Activated CD4-positive, CD25-positive, alpha-beta regulatory T cell treated with anti-CD3 and anti-CD28 coated beads, Interleukin-2, amount 50 U/mL, for 72 hours (primary cell): ENCODE data around the gene PRDM16.

ENCODE experiments used
- DNase-seq: peaks from one replicate; pipeline ENCODE4 v3.0.0; 2021

PRDM16 gene

DNA sequence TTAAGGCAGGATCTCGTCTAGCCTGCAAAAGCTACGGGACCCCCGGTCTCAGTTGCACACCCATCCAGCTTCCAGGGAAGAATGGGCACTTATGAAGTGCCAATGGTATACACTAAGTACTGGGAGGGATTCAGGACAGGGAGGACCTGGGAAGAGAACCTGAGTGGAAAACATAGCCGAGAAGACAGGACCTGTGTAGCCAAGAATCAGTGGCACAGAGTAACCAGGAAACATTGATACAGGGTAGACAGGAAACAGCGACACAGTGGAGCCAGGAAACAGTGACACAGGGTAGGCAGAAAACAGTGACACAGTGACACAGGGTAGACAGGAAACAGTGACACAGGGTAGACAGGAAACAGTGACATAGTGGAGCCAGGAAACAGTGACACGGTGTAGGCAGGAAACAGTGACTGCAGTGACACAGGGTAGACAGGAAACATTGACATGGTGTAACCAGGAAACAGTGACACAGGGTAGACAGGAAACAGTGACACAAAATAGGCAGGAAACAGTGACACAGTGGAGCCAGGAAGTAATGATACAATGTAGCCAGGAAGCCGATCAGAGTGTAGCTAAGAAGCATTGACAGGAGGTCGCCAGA, 247.4 kb downstream of the PRDM16 start:
- DNase-seq = no peak

DNA sequence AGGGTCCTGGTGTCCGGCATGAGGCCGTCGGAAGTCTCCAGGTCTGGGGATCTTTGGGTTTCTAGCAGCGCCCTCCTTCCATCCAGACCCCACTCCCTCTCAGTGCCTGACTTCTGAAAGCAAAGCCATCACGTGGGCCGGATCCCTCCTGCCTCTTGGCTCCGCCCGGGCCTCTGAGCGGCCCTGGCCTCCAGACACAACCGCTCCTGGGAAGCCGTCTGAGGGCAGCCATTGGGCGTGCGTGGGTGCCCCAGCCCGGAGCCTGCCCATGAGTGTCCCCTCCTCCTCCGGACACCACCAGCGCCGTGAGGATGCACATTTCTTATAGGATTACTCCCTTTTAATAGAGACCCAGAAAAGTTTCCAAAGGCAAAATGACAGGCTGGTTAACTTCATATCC, 248.5 kb downstream of the PRDM16 start:
- DNase-seq = no peak

DNA sequence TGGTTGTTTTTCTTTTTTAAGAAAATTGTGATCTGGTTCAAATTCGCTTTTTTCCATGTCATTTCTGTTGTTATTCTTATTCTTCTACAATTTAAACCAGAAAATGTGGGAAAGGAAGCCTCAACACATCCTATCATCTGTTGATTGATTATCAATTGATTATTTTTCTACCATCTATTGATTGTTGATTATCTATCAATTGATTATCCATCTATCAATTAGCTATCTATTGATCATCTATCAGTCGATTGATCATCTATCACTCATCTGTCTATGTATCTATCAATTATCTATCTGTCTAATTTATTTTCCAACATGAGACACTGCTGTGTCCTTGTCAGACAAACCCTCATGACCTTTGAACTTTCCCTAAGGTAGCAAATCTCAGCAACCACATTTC, 249.3 kb downstream of the PRDM16 start:
- no peak for DNase-seq

DNA sequence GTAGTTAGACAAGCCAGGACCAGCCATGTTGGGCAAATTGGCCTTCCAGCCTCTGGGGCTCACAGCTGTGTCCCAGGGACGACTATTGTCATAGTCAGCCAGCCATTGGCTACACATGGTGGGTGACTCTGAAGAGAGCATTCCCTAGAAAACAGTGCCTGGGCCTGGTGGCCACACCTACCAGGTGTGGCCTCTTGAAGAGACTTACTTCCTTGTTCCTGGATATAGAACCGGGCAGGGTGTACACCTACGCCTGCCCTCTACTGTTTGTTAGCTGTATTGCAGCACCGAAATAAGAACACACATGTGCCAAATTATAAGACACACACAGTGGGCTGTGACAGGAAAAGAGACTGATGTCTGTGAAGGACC, 250.9 kb downstream of the PRDM16 start:
- DNase-seq = peak; percentile 35

DNA sequence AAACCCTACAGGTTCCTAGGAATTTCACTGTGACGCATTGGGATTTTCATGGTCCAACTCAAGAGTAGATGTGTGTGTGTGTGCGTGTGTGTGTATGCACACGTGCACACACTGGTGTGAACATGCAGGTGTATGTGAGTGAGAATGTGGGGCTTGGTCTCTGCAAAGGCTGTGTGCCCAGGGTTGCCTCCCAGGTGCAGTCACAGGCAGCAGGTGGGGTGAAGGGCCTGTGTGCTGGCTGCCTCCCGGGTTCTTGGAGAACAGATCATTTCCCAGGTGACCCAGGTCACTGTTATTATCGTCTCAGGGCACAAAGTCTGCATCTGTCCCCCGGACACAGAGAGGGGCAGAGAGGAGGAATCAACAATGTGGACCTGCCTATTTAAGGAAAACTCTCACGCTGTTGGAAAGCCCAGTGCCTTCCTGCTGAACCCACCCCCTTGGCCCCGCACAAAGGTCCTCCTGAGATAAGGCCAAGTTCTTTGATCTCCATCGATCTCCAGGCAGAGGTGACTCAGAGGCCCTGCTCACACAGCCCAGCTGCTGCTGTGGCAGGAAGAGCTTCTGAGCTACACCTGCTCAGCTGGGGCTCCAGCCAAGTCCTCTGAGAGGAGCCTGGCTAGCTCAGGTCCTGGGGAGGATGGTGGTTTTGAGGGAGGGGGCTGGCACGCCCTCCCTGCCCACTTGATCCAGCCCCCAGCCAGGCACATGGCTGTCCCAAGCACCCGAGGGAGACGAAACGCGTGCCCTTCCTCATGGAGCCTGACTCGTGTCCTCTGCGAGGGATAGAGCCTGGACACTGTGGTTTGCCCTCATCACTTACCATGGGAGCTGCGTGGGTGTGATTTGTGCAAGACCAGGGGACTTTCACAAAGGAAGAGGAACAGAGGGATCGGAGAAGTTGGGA, 251.5 kb downstream of the PRDM16 start:
- no peak for DNase-seq

DNA sequence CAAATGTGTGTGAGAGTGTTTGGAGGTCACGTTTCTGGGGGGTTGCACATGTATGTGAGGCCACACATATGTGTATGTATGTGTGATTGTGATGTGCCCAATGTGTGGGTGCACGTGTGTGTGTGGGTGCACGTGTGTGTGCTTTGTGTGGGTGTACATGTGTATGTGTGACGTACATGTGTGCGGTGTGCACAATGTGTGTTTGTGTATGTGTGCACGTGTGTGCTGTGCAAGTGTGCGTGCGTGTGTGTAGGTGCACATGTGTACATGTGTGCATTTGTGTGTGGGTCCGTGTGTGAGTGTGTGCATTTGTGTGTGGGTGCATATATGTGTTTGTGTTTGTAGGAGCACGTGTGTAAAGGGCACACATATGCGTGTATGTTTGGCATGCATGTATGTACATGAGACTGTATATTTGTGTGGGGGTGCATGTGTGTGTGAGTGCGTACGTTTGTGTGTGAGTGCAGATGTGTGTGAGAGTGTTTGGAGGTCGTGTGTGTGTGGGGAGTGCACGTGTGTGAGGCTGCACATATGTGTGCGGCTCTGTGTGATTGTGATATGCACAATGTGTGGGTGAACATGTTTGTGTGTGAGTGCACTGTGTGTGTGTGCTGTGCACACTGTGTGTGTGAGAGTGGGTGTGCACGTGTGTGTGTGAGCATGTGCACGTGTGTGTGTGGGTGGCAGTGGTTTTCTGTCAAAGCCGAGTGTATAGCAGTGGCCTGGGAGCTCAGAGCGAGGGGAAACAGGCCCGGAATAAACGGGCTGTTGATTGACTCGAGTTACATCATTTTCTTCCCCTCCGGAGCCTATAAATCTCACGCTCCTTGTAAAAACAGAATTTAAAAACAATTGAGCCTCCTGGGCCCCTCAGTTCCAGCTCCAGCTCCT, 252.8 kb downstream of the PRDM16 start:
- DNase-seq = no peak

DNA sequence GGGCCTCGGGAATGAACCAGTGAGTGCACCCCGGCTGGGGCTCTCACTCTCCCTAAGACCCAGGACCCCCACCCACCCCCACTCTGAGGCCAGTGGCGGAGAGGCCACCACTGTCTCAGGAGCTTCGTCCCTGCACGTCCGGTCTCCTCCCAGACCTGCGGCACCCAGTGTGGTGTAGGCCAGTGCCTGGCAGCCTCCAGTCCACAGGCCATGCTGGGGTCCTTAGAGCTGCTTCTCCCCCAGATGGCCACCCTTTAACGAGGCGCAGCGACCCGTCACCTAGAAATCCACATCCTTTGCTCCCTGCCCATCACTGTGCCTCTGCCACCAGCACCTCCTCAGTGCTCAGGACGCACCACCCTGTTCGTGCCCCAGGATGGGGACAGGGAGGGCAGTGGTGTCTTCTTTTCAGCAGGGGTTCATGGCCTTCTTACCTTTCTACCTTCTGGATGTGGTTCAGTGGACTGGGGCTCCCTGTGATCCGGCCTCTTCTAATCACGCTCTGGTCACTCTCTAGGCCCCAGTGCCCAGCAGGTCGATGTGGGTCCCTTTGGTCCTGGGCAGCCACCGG, 253.5 kb downstream of the PRDM16 start:
- no peak for DNase-seq

DNA sequence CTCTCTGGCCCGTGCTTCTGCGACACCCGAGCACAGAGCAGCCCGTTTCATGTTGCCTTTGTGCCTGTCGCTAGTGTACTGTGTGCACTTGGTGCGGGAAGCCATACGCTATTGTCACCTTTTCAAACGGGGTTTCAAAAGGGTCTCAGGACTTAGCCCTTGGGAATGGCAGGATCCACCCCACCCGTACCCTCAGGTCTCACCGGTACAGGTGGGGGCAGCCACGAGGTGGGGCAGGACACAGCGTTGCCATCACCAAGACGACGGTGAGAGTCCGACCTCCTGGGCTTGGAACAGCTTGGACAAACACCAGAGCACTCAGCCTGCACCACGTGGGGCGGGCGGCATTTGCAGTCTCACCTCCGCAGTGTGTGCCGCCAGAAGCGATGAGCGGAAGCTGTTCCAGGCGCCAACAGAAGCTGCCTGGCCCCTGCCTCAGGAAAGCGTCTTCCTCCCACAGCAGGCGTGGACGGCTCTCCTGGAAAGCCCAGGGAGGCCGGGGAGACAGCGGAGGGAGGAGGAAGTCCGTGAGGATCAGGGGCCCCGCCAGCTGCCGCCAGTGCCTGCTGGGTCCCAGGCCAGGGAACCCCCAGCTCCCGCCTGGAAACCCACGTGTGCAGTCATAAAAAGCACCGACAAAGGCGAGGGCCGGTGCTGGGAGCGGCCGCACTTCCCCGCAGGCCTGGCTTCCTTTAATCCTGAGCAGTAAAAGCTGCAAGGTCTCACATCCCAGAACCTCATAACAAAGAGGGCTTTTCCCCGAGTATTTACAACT, 254.2 kb downstream of the PRDM16 start:
- no peak for DNase-seq

DNA sequence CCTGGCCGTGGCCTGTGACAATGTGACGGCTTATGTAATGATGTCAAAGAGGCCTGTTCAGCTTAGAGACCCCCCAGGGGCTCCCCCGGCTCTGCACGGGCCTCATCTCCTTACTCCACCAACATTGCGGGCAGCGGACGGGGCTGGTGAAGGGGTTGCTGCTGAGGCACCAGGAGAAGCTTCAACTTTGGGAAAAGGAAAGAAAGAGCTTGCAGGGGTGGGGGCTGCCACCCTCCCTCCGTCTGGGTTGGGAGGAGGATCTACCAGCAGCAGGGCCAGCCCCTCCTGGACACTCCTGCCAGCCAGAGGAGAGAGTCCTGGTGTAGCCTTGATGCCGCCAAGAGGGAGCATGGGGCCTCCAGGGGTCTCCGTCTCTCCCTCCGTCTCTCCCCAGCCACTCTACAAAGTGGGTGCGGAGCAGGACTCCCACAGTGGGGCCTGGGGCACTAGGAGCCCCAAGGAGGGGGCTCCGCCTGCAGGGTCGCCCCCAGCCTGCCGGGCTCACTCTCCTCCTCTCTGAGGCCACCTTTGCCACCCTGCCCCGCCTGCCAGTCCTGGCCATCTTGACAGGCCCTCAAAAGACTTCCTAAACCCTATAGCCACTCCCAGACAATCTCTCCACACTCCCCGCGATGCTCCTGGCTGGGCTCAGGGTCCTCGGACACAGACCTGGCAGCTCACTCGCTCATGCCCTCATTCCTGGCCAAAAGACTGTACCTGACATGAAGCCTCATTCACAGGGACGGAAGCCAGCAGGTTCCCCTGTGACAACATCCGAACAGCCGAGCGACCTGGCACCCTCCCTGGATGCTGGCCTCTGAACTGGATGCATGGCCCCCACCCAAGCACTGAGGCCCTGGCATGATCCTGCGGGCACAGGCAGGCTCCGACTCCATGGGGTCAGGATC, 255.0 kb downstream of the PRDM16 start:
- no peak for DNase-seq

DNA sequence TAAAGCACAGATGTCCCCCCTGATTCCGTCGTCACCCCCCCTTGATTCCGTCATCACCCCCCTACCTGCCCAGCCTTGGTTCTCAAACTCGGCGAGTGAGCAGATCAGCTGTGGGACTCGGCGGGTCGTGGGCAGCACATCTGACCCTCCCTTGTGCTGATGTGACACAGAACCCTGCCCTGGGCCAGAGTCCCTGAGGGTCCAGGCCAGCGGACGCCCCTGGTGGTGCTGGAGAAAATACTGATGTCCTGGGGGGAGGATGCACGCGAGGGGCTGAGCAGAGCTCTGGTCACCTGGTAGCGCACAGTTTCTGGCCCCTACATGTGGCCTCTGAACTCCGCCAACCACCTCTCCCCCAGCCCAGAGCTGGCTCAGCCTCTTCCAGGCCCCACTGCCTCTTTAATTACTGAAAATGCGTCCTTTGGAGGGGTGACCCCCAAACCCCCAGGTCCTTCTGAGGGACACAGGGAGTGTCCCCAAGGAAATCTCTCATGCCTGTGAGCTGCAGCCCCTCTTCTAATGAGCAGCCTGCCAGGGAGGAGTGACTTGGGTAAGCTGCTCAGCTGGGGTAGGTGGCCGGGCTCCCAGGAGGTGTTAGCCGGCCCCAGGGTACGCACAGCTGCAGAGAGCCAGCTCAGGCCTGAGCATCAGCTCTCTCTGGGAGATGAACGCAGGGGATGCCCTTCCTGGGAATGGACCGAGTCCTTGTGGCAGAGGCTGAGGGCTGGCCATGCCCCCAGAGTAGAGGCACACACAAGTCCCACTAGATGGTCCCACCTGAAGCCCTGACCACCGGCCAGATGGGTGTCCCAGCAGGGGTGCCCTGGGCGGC, 255.9 kb downstream of the PRDM16 start:
- DNase-seq = no peak

DNA sequence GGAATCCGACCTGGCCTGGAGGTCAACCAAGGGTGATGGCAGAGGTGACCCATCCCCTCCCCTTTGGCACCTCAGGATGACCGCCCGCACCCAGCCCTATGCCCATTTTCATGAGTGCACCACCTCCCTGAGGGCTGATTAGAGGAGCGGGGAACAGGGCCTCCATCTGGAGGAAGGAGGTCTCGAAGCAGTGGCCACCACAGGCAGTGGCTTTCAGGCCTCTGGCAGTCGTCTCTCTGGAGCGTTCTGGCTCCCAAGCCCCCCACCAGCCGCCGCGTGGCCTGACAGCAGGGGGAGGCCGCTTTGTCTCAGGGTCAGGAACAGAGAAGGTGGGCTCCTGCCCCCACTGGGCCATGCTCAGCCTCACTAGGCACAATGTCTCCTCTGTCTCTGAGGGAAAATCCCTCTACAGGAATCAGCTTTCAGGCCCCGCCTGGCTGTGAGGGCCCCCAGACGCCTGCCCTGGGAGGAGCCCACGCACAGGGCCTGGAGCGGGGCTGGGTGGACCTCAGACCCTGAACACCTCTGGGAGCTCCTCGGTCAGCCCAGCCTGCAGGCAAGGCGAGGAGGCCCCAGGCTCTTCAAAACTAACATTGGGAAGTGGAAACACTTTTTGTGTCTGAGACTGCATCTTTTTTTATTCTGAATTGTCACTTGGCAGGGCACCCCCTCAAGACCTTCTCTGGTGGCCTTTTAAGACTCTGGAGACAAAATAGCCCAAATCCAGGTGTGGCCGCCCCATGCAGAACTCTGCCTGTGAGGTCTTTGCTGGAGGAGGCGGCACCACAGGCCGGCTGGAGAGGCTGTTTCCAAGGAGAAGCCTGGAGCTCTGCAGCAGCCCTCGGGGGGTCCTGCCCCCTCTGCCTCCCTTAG, 257.7 kb downstream of the PRDM16 start:
- no peak for DNase-seq

DNA sequence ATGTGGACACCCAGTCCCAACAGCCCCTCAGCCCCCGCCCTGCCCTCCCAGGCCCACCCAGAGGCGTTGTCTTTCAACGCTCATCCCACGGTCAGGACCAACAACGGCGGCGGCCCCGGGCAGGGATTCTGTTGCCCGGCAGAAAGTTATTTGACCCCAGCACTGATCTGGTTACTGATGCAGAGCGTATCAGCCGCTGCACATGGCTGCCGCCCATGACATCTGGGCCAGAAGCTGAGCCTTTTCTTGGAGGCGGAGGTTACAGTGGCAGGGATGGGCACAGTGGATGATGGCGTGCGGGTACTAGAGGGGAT, 258.3 kb downstream of the PRDM16 start:
- no peak for DNase-seq

DNA sequence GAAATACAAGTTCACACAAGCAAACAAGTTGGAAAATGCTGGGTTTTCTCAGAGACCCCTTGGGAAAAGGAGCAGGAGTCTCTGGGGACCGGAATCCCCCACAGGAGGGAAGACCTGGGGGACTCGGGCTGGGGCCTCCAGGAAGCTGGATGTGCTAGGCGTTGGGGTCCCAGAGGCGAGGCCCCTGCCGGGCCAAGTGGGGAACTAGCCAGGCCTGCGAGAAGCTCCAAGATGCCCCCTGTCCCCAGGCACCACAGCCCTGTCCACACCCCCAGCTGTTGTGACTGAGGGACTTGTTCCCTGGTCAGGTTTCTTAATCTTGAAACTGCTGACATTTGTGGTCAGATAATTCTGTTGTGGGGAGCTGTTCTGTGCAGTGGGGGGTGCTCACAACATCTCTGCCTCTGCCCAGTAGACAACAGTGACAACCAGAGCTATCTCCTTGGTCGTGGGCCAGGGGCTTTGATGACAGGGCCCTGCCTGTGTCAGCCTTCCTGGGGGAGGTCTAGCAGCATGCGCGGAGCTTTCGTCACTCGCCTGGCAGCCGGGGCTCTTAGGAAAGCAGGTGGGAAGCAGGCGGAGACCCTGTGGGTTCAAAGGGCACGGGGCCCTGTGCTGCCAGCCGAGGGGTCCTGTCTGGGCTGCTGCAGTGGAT, 259.1 kb downstream of the PRDM16 start:
- DNase-seq = no peak

DNA sequence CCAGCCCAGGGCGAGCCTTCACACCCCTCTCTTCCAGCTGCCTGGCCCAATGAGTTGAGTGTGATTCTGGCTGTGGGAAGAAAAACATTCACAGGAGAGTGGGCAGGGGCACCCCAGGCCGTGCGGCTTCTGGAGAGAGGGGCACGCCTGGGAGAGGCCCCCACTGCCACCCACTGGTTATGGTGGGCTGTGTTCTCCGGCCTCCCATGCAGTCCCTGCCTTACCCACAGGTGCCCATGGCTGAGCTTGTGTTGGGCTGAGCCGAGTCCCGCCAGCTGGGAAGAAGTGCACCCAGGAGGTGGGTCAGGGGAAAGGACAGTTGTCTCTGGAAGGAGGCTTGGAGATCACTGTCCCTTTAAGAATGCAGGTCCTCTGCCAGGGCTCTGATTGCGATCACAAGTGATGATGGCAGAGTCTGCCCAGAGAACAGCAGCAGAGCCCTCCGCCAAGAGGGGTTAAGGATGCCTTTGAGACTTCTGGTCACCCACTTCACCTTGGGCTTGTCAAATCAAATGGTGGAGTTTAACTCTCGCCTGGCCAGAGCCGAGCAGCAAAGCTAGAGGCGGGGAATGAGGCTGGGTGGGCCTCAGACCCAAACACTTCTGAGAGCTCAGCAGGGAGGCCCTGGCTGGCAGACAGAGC, 260.8 kb downstream of the PRDM16 start:
- no peak for DNase-seq

DNA sequence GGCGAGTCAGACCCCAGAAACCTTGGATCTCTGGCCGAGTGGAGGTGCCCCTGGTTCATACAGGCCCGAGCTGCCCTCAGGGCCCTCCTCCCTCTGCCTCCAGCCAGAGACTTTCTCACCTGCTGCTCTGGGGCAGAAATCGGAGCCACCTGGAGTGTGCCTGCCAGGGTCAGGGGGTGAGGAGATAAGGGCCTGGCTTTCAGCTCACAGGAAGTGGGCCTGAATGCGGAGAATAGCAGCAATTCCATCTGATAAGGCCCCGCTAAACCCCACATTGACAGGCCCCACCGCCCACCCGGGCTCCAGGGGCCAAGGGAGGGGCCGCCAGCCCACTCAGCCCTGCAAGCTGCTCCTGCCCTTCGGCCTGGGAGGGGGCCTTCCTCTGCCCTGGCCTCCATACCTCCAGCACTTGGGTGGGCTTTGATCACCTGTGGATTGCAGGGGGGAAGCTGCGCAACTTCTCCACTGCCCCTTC, 261.8 kb downstream of the PRDM16 start:
- no peak for DNase-seq

DNA sequence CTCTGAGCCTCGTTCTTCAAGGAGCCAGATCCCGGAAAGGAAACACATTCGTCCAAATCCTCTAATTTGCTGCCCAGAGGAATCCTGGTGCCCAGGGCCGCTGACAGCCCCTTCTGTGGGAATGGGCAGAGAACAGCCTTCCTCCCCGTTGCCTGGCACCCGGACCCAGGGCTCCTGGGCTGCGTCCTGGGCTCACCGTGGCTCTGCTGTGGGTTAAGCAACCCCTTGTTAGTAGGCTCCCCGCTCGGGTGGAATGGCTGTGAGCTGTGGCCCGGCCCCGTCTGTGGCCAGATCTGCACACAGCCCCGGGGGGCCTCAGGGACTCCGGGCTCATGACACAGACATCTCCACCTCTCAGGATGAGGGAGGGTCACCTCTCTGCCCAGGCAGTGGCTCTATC, 262.6 kb downstream of the PRDM16 start:
- no peak for DNase-seq

DNA sequence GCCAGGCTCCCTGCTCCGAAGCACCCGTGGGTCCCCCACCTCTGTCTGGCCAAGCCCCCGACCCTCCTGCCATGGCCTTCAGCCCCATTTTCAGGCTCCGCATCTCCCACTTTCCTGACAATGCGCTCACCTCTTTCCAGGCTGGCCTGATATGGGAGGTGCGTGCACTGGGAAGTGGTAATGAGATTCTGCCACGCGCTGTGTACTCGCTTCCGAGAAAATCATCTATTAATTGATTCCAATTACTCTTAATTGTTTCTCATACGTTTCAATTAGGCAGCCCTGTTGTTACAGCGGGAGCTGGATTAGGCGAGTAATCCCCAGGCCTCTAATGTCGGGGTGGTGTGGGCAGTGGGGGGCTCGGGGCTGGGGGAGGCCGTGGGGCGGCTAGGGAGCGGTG, 263.0 kb downstream of the PRDM16 start:
- no peak for DNase-seq

DNA sequence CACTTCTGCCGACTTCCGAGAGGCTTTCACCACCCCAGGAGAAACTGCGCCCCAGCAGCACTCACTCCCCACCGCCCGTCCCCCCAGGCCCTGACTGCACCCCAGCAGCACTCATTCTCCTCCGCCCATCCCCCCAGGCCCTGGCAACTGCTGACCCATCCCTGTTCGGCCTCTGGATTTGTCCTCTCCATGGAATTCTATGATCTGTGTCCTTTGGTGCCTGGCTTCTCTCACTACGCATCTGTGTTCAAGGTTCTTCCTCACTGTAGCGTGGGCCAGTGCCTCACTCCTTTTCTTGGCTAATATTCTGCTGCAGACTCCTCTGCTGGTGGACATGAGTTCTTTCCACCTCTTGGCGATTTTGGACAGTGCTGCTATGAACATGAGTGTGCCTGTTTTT, 263.7 kb downstream of the PRDM16 start:
- no peak for DNase-seq
